Urothelium cell line (cell line): ENCODE results near the gene RHOC.

Experiments
- DNase-seq: peaks from one replicate; pipeline ENCODE4 v3.0.0; 2011; ENCODE audit warnings: low spot score, mixed read lengths
- FAIRE-seq: peaks from 2 replicates; lab custom pipeline; 2011; peaks lifted over from hg19 to GRCh38; lab: Jason Lieb, UNC

RHOC gene

GRCh38 chr1:112703706-112704105 is 3.2 kb downstream of the RHOC start:
- no peak for FAIRE-seq
- DNase-seq: no peak

- FAIRE-seq (no peak), DNase-seq (no peak)
These were observed 4.3 kb downstream of the RHOC start for GRCh38 chr1:112702420-112703261.

- no peak for DNase-seq
- no peak for FAIRE-seq
These were observed 4.9 kb downstream of the RHOC start for GRCh38 chr1:112702067-112702395.

- DNase-seq (no peak), FAIRE-seq (no peak)
These were observed 5.5 kb downstream of the RHOC start for GRCh38 chr1:112701227-112702066.

- no peak for FAIRE-seq
- DNase-seq: peak; percentile 96
These were observed 6.4 kb downstream of the RHOC start for GRCh38 chr1:112700290-112701226.

- no peak for DNase-seq
- no peak for FAIRE-seq
These were observed 7.3 kb downstream of the RHOC start for GRCh38 chr1:112699425-112700144.

GRCh38 chr1:112698366-112699310 is 8.3 kb downstream of the RHOC start:
- DNase-seq (no peak), FAIRE-seq (no peak)

GRCh38 chr1:112697781-112698201 is 9.1 kb downstream of the RHOC start:
- no peak for DNase-seq
- FAIRE-seq: no peak

- FAIRE-seq (no peak), DNase-seq (no peak)
These were observed 10.2 kb downstream of the RHOC start for GRCh38 chr1:112696578-112697314.

GRCh38 chr1:112695276-112695675 is 11.7 kb downstream of the RHOC start:
- FAIRE-seq (no peak), DNase-seq (no peak)

- DNase-seq (no peak), FAIRE-seq (no peak)
These were observed 12.5 kb downstream of the RHOC start for GRCh38 chr1:112694363-112694929.

GRCh38 chr1:112693821-112694220 is 13.1 kb downstream of the RHOC start:
- DNase-seq (no peak), FAIRE-seq (no peak)

- DNase-seq: no peak
- no peak for FAIRE-seq
These were observed 14.2 kb downstream of the RHOC start for GRCh38 chr1:112692681-112693080.

GRCh38 chr1:112689842-112690237 is 17.1 kb downstream of the RHOC start:
- no peak for DNase-seq
- FAIRE-seq: no peak

- FAIRE-seq (no peak), DNase-seq (no peak)
These were observed 17.6 kb downstream of the RHOC start for GRCh38 chr1:112689196-112689841.

GRCh38 chr1:112688781-112689193 is 18.1 kb downstream of the RHOC start:
- DNase-seq (no peak), FAIRE-seq (no peak)

- DNase-seq: no peak
- FAIRE-seq: no peak
These were observed 19.0 kb downstream of the RHOC start for GRCh38 chr1:112687785-112688496.
